Endothelial cell of umbilical vein (primary cell): Measurements from ENCODE around the gene GSTP1. TPM values are rescaled to one million over a fixed set of nuclear protein-coding genes. Genes with fewer than 3 reads are reported as not detected.

Source experiments
- BruUV-seq: library from RNA; stranded (reverse); fragments of 400-500 nt; replicated peaks from 2 replicates; lab custom pipeline; 2021; lab: Mats Ljungman, UMichigan
- CTCF ChIA-PET: fragments of 300-600, 350-600 bp; sonication (Branson Sonifier 250); formaldehyde crosslinking; loops from one replicate; lab custom pipeline; 2021; ENCODE audit warnings: antibody characterized with exemption, inconsistent platforms; lab: Charles Lee
- POLR2A ChIA-PET: fragments of 300-600, 350-600 bp; sonication (Branson Sonifier 250); formaldehyde crosslinking; loops from one replicate; lab custom pipeline; 2021; ENCODE audit warnings: antibody characterized with exemption, inconsistent platforms; lab: Charles Lee
- DNase-seq: peaks from one replicate; pipeline ENCODE4 v3.0.0-alpha.2; 2011; ENCODE audit warnings: low read depth, low spot score
- FAIRE-seq: peaks from 2 replicates; lab custom pipeline; 2011; peaks lifted over from hg19 to GRCh38; lab: Jason Lieb, UNC
- H2AFZ ChIP-seq: 2 replicates; pipeline ENCODE4 v1.6.0; 2012; ENCODE audit warnings: low read depth, low read length, control low read depth, inconsistent platforms
- H3K27ac ChIP-seq: 2 replicates; pipeline ENCODE4 v1.5.1; 2011; ENCODE audit warnings: low read depth, mild to moderate bottlenecking, control low read depth, low read length, moderate library complexity; ENCODE audit not compliant: insufficient read depth
- H3K27me3 ChIP-seq, 2 experiments: 2 replicates each; pipeline versions ENCODE4 v1.6.0 to v1.6.1; 2011; ENCODE audit warnings: low read length in 2 of 2, mixed read lengths in 1 of 2; ENCODE audit not compliant: control insufficient read depth in 2 of 2, insufficient read depth in 2 of 2
- H3K36me3 ChIP-seq, 2 experiments: 2 replicates in 1 of 2; 3 replicates in 1 of 2; pipeline ENCODE4 v1.5.1; 2011; ENCODE audit warnings: low read length in 2 of 2, mild to moderate bottlenecking in 1 of 2, moderate library complexity in 1 of 2; ENCODE audit not compliant: control insufficient read depth in 2 of 2, insufficient read depth in 2 of 2; ENCODE audit errors: extremely low read depth in 1 of 2
- H3K4me1 ChIP-seq: 3 replicates; pipeline ENCODE4 v1.5.1; 2011; ENCODE audit warnings: mild to moderate bottlenecking, low read length; ENCODE audit not compliant: control insufficient read depth, insufficient read depth; ENCODE audit errors: extremely low read depth
- H3K4me2 ChIP-seq: 2 replicates; pipeline ENCODE4 v1.6.1; 2011; ENCODE audit warnings: low read length, control low read depth, mixed read lengths; ENCODE audit not compliant: insufficient read depth
- H3K4me3 ChIP-seq, 3 experiments: fragments of 200-600 bp in 1 of 3; sonication (generic), shearing (Covaris generic) in 1 of 3; replicated peaks in 1 of 3; 2 replicates each; pipeline ENCODE4 v1.5.1; 2011 to 2016; ENCODE audit warnings: control low read depth in 3 of 3, low read length in 3 of 3, mild to moderate bottlenecking in 2 of 3, inconsistent platforms in 1 of 3, low read depth in 1 of 3, moderate library complexity in 1 of 3; ENCODE audit not compliant: insufficient read depth in 1 of 3
- H3K79me2 ChIP-seq: 2 replicates; pipeline ENCODE4 v1.6.0; 2012; ENCODE audit warnings: low read length, inconsistent platforms; ENCODE audit not compliant: control insufficient read depth, insufficient read depth
- H3K9ac ChIP-seq: replicated peaks from 2 replicates; pipeline ENCODE3; 2011; ENCODE audit warnings: low read length, control low read depth; ENCODE audit not compliant: insufficient read depth; ENCODE audit errors: extremely low read depth
- H3K9me1 ChIP-seq: replicated peaks from 3 replicates; pipeline ENCODE4 v1.6.0; 2011; ENCODE audit warnings: mild to moderate bottlenecking, low read length; ENCODE audit not compliant: control insufficient read depth, insufficient read depth; ENCODE audit errors: extremely low read depth
- H3K9me3 ChIP-seq: replicated peaks from 2 replicates; pipeline ENCODE4 v1.5.1; 2012; ENCODE audit warnings: low read length, inconsistent platforms; ENCODE audit not compliant: control insufficient read depth, insufficient read depth
- H4K20me1 ChIP-seq: replicated peaks from 2 replicates; pipeline ENCODE3; 2011; ENCODE audit warnings: mild to moderate bottlenecking, low read length; ENCODE audit not compliant: control insufficient read depth, insufficient read depth; ENCODE audit errors: extremely low read depth
- CTCF ChIP-seq, 2 donors: IDR thresholded peaks; 1 replicate in 1 of 2; 2 replicates in 1 of 2; pipeline ENCODE4 v1.5.1; 2011; ENCODE audit warnings: low read length in 2 of 2, mild to moderate bottlenecking in 2 of 2, moderate library complexity in 2 of 2, control low read depth in 1 of 2, inconsistent platforms in 1 of 2, low read depth in 1 of 2; ENCODE audit not compliant: insufficient read depth in 1 of 2; ENCODE audit errors: extremely low read depth in 1 of 2
- EZH2 ChIP-seq: IDR thresholded peaks from 2 replicates; pipeline ENCODE4 v1.6.1; 2012; ENCODE audit warnings: borderline replicate concordance, low read depth, mild to moderate bottlenecking, moderate library complexity, low read length, inconsistent platforms; ENCODE audit not compliant: severe bottlenecking
- FOS ChIP-seq: IDR thresholded peaks from 2 replicates; pipeline ENCODE4 v1.6.1; 2011; ENCODE audit warnings: mild to moderate bottlenecking, low read length, moderate library complexity, borderline replicate concordance; ENCODE audit not compliant: insufficient read depth
- GATA2 ChIP-seq: IDR thresholded peaks from 2 replicates; pipeline ENCODE4 v1.7.0; 2011; ENCODE audit warnings: low read depth, mild to moderate bottlenecking, moderate library complexity, mixed read lengths, low read length; ENCODE audit not compliant: insufficient read length, insufficient read depth
- JUN ChIP-seq: IDR thresholded peaks from 2 replicates; pipeline ENCODE4 v1.6.1; 2011; ENCODE audit warnings: borderline replicate concordance, low read depth; ENCODE audit not compliant: insufficient read length, insufficient read depth
- MAX ChIP-seq: IDR thresholded peaks from 2 replicates; pipeline ENCODE4 v1.6.1; 2011; ENCODE audit not compliant: insufficient read depth, insufficient read length
- MYC ChIP-seq: IDR thresholded peaks from one replicate; pipeline ENCODE4 v1.6.1; 2011; ENCODE audit warnings: mild to moderate bottlenecking, low read depth, low read length
- POLR2A ChIP-seq: IDR thresholded peaks from 2 replicates; pipeline ENCODE4 v1.6.1; 2012; ENCODE audit warnings: low read depth, mild to moderate bottlenecking, control low read depth, low read length
- POLR2AphosphoS5 ChIP-seq: IDR thresholded peaks from 2 replicates; pipeline ENCODE4 v1.6.1; 2012; ENCODE audit warnings: low read depth, mild to moderate bottlenecking, control low read depth, low read length, moderate library complexity; ENCODE audit not compliant: insufficient read depth
- dilution Hi-C: fragments of 300-500 bp; cut with MboI; formaldehyde crosslinking; loops from one replicate; pipeline ENCODE4 v1.15.0; 2019; ENCODE audit warnings: low sequenced_read_pairs; ENCODE audit not compliant: extremely low pct_ligation_motif_present
- intact Hi-C: fragments of 100-400 bp; cut with micrococcal nuclease; formaldehyde crosslinking; loops from one replicate; pipeline ENCODE4 v1.10.0; 2022
- polyA plus RNA-seq, 4 experiments: library from polyadenylated mRNA; depleted of rRNA in 3 of 4; stranded (reverse) in 3 of 4; unstranded in 1 of 4; fragments of >200 nt; gene quantifications; 2 replicates each; pipeline versions ENCODE4 v1.2.1 to v1.2.3, GENCODE V29; 2011 to 2012; ENCODE audit warnings: missing spikeins in 1 of 4
- total RNA-seq: library from RNA; stranded (reverse); gene quantifications from 2 replicates; pipeline ENCODE4 v1.2.3, GENCODE V29; 2021

The GSTP1 gene
- total and polyA plus RNA-seq, 2 donors (not counting 3 experiments of a cell fraction or from before 2014, with no cell fraction given), result 962 to 2,277 TPM

- DNase-seq (no peak), FAIRE-seq (no peak)
- Histone ChIP-seq H3K27ac (no peak overlapping the region), H3K4me1 (peaks cover 13% of the 10 kb centered on the region), H3K36me3 (peaks cover 7 to 18% of the 10 kb centered on the region in 2 experiments), H3K4me3 (peak overlapping the region in 2 of 3 experiments; percentile 68 to 83), H3K9me3 (no peaks in the 10 kb centered on the region), H2AFZ (no peak overlapping the region), H3K27me3 (peaks cover 2% of the 10 kb centered on the region in 2 experiments), H3K79me2 (peaks cover 26% of the 10 kb centered on the region), H3K4me2 (peak overlapping the region; percentile 45), H3K9me1 (no peaks in the 10 kb centered on the region), H3K9ac (peak overlapping the region; percentile 93), H4K20me1 (no peaks in the 10 kb centered on the region)
- intact Hi-C loops, result no loop called here
- ChIA-PET CTCF (interaction anchor here (1.1 to 2.7 kb wide), 2 partner anchors 12 to 45 kb away, joined by 3 to 17 read pairs; no protein-coding TSS in a partner anchor), POLR2A (no interaction called here)
- dilution Hi-C loops, result no loop called here
- BruUV-seq, result no TSS peak
- TF ChIP-seq JUN, result no peak
- no peak for TF ChIP-seq MAX
- no peak for TF ChIP-seq MYC
Observed at GRCh38 chr11:67584881-67585873, 1.6 kb downstream of the GSTP1 start.

- H3K4me1 ChIP-seq, result peaks cover 13% of the 10 kb centered on the region
- TF ChIP-seq CTCF (IDR thresholded peaks at IDR 0.05; ENCODE audit: extremely low read depth in 1 of 2, insufficient read depth in 1 of 2, low read depth in 1 of 2, low read length in 2 of 2) (no peak), FOS (no peak), MAX (no peak), POLR2A (no peak), POLR2AphosphoS5 (no peak), GATA2 (no peak), EZH2 (no peak), MYC (no peak), JUN (no peak)
- FAIRE-seq (no peak), DNase-seq (no peak)
- H2AFZ ChIP-seq, result no peak overlapping the region
- no peaks in the 10 kb centered on the region for H3K9me1 ChIP-seq
- H3K27me3 ChIP-seq, result peaks cover 0 to under 1% of the 10 kb centered on the region in 2 experiments
- ChIA-PET POLR2A (no interaction called here), CTCF (no interaction called here)
- H3K9ac ChIP-seq, result no peak overlapping the region
- H3K79me2 ChIP-seq, result peaks cover 26% of the 10 kb centered on the region
- H3K4me3 ChIP-seq, result no peak overlapping the region
- peaks cover 7 to 18% of the 10 kb centered on the region in 2 experiments for H3K36me3 ChIP-seq
- H3K9me3 ChIP-seq, result no peaks in the 10 kb centered on the region
- no peaks in the 10 kb centered on the region for H4K20me1 ChIP-seq
- no peak overlapping the region for H3K27ac ChIP-seq
- dilution Hi-C loops (no loop called here), intact Hi-C loops (no loop called here)
- no peak overlapping the region for H3K4me2 ChIP-seq
- no TSS peak for BruUV-seq
Observed at GRCh38 chr11:67585911-67586310, 2.3 kb downstream of the GSTP1 start.
